Sciatic nerve (tissue), 2 donors: ENCODE results near the gene ILRUN. TPM values are rescaled to one million over a fixed set of nuclear protein-coding genes. Genes with fewer than 3 reads are reported as not detected.
"Not testable (repeated sequence)": the region's sequence is repeated elsewhere in the genome, so short reads cannot be mapped to it uniquely, and the experiment has no call there.

Source experiments
- ATAC-seq: fragments of 200-7000 bp; cut with Tn5 transposase; one replicate; pipeline ENCODE4 v1.9.1; 2020; ENCODE audit warnings: mild to moderate bottlenecking, moderate library complexity
- DNase-seq: peaks from one replicate; pipeline ENCODE4 v3.0.0-alpha.2; 2020; ENCODE audit warnings: low spot score
- intact Hi-C: fragments of 100-400 bp; cut with DNase I; formaldehyde crosslinking; loops from one replicate; pipeline ENCODE4 v1.14.2; 2022
- total RNA-seq: library from RNA; stranded (reverse); fragmentation: NEBNext Ultra II Directional; extraction: Animal tissue kit (Norgen Biotek cat#: 25700); gene quantifications from one replicate; pipeline ENCODE4 v1.2.1, GENCODE V29; 2021
- donor health status: DM: no; HTN: no; CAD: no.
- donor health status: DM: no; HTN: no; CAD: no.

ILRUN gene
- total RNA-seq: 58.6 TPM

DNA sequence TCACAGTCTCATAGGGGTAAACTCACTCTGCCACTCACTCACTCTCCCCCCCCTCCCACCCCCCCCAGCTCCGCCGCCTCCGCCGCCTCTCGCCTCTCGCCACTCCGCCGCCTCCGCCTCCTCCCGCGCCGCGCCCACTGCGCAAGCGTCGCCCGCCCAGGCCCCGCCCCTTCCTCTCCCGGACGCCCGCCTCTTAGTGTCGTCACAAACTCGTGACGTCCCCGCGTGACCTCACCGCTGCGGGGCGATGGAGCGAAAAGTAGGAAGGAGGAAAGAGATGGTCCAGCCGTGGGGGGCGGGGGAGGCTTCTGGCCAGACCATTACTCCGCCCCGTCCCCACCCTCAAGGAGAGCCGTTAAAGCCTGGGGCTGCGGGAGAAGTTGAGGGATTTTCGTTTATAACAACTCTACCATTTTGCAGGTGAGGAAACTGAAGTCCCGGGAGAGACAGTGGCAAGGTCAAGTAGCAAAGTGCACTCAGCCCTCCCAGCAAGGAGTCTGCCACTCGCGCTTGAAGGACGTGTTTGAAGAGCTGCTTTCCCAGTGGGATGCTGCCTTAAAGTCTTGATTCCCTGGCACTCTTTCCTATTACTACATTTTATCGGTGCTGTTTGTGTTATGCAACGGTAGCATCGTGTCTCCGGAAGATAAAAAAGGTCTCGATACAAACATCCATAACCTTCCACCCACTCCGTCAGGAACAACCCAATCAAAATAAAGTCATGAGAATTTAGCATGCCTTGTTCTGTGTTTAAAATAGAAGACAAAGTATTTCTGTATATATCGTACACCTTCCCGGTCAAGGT lies at the start of gene ILRUN:
Gene ILRUN (minus strand): TSS at position 29 of the 805 bp plus-strand sequence. CDS start 164 bp downstream, outside the sequence.
- DNase-seq (peak; percentile 99), ATAC-seq (peak; percentile 98)
- intact Hi-C loops: no loop called here

DNA sequence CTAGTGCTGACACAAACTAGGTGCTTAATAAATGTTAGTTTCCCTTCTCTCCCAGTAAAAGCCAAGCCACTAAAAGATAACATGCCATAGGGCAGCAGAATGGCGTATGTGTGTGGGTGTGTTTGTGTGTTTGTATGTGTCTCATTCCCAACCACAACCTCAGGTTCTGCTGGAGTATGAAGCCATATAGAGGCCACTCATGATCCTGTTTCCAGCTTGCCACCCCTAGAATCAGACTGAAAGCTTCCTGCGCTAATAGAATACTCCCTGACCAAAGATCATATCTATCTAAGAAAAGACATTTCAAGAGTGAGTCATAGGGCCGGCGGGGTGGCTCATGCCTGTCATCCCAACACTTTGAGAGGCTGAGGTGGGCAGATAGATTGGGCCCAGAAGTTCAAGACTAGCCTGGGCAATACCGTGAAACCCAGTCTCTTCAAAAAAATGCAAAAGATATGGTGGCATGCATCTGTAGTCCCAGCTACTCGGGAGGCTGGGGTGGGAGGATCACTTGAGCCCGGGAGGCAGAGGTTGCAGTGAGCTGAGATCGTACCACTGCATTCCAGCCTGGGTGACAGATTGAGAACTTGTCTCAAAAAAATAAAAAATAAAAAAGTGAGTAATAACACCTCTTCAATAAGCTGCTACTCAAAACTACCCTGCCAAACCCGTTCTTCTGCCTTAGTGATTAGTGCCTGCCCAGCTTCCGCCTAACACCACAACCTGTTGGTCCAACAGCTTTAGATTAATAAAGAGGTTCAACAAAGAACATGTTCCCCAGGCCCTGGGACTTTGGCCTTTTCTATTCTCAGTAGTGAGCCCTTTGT lies 48.9 kb upstream of the ILRUN start:
- intact Hi-C loops: no loop called here
- DNase-seq: peak; percentile 31
- no peak for ATAC-seq

DNA sequence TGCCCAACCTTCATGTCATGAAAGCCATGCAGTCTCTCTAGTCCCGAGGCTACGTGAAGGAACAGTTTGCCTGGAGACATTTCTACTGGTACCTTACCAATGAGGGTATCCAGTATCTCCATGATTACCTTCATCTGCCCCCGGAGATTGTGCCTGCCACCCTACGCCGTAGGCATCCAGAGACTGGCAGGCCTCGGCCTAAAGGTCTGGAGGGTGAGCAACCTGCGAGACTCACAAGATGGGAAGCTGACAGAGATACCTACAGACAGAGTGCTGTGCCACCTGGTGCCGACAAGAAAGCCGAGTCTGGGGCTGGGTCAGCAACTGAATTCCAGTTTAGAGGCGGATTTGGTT lies 47.7 kb upstream of the ILRUN start:
- intact Hi-C loops, ATAC-seq: not testable (repeated sequence)
- DNase-seq: peak; percentile 42

DNA sequence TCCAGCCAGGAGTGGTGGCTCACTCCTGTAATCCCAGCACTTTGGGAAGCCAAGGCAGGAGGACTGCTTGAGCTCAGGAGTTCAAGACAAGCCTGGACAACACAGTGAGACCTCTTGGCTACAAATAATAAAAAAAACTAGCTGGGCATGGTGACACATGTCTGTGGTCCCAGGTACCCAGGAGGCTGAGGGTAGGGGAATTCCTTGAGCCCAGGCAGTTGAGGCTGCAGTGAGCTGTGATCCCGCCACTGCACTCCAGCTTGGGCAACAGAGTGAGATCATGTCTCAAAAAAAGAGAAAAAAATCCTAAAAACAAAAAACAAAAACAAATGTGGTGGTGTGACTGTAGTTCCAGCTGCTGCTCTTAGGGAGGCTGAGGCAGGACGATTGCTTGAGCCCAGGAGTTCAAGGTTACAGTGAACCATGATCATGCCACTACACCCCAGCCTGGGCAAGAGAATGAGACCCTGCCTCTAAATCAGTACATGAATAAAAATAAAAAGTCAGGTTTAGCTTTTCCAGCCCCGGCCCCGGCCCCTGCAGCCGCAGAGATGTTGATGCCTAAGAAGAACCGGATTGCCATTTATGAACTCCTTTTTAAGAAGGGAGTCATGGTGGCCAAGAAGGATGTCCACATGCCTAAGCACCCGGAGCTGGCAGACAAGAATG lies 47.2 kb upstream of the ILRUN start:
- ATAC-seq (no peak), DNase-seq (peak; percentile 25)
- intact Hi-C loops: no loop called here

DNA sequence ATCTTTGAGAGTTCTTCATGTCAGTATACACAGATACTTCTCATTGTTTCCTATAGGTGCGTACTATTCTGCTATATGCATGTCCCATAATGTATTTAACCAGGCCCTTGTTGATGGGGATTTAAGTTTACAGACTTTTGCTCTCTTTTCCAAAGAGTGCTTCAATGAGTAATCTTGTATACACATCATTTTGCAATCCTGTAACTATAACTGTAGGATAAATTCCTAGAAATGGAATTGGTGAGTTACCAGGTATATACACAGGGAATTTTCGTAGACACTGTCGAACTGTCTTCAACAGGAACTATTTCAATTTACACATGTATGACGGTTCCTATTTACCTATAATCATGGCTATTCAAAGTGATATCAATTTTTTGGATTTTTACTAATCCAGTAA lies 45.5 kb upstream of the ILRUN start:
- no peak for ATAC-seq
- intact Hi-C loops: no loop called here
- DNase-seq: no peak

DNA sequence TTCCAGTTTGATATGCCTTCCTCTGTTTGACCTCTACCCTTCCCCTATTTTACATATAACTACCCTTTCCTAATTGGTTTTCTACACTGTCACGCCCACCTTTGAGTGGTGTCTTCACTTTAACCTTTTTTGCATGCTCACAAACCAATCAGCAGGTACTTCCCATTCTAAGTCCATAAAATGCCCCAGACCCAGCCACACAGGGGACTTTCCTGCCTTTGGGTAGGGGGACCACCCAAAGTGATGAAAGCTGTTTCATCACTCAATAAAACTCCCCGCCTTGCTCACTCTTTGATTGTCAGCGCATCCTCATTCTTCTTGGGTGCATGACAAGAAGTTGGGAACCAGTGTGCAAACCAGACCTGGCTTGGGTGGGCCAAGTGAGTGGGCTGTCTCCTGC lies 40.3 kb upstream of the ILRUN start:
- intact Hi-C loops: no loop called here
- ATAC-seq (no peak), DNase-seq (no peak)

DNA sequence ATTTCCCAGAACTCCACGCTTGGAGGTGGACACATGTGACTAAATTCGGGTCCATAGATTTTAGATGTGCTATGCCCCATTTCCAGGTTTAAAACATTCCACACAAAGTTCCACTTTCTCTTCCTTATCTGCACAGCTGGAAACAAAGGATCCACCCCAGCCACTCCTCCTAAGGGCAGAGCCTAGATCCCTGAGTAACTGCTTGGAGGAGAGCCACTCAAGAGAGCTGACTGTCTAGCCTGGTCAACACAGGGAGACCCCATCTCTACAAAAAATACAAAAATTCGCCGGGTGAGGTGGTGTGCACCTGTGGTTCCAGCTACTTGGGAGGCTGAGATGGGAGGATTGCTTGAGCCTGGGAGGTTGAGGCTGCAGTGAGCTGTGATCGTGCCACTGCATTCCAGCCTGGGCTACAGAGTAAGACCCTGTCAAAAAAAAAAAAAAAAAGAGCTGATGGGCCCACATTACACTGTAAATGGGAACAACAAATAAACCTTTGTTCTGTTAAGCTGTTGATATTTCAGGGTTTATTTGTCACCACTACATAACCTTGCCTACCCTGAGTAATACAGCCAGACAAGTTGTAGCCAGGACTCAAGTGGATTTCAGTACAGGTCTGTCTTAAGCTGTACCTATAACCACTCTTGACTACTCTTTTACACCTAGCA lies 35.0 kb upstream of the ILRUN start:
- ATAC-seq (no peak), DNase-seq (no peak)
- intact Hi-C loops: no loop called here

DNA sequence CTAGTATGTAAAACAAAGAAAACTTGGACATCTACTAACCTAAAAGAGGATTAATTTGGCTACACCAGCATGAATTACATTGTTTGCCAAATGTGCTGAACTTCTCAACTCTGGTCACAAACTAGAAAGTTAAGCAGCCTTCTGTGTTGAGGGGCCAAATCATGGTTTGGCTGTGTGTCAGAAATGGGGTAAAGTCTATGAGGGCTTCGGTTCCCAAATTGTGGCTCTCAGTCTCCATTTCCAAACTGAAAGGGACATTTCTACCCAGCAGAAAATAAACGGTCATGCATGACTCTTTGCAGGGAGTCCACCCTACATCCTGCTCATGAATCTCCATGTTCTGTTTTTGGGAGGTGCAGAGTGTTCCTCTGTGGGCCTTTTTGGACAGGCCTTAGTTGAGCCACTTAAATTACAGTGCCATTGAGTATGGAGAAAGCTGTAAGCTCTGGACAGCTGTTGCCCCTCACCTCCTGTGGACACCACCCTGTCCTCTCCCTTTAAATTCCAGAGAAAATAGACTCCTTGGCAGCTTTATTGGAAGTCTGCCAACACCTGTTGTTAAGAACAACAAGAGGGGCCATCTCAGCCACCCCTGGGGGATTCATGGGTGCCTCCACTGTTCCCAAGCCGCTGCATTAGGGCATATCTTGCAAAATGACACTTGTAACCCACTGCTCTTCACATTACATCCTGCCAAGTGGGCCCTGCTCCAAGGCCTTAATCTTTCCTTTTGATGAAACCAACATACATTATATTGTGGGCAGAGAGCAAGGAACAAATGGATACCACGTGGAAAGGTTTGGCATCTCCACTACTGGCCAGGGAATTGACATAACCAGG lies 33.3 kb upstream of the ILRUN start:
- intact Hi-C loops: no loop called here
- ATAC-seq (no peak), DNase-seq (no peak)

DNA sequence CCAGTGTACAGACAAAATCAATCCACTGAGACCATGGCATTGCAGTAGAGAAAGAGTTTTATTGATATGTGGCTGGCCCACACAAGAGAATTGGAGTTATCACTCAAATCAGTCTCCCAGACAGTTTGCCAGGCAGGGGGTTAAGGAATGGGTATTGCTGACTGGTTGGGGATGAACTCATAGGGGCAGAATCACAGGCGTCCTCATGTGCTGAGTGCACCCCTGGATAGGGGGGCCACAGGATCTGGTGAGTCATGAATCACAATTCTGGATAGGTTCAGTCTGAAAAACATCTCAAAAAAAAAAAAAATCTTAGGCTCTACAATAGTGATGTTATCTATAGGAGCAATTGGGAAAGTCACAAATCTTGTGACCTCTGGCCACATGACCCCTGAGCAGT lies 29.5 kb upstream of the ILRUN start:
- ATAC-seq (no peak), DNase-seq (no peak)
- intact Hi-C loops: no loop called here

DNA sequence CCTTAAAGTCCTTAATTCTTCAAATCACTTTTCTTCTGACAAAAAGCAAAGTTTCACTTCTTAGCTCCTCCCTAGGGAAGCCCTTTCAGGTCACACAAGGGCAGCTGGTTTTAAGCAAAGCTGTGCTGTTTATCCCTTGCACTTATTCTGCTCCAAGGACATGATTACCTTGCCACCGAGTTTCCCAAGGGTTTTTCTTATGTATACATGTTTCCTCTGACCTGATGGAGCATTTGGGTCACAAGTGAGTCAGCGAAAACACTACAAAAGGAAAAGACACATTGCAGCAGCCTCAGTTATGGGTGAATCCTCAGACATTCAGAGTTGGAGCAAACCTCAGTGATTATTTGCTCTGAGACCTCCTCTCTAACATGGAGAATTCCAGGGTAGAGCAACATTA lies 26.6 kb upstream of the ILRUN start:
- intact Hi-C loops: no loop called here
- ATAC-seq (no peak), DNase-seq (no peak)

DNA sequence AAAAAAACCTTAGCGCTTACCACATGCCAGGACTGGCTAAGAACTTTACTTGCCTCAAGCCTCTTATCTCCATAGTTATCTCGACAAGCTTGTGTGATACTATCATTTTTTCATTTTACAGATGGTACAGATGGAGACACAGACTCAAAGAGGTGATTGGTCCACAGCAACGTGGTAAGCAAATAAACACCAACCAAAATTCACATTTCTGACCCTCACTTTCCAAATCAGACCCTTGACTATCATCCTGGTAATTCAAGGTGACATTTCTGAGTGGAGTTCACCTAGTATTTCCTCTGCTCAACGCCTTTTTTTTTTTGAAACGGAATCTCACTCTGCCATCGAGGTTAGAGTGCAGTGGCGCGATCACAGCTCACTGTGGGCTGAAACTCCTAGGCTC lies 25.9 kb upstream of the ILRUN start:
- intact Hi-C loops: no loop called here
- ATAC-seq (no peak), DNase-seq (no peak)

DNA sequence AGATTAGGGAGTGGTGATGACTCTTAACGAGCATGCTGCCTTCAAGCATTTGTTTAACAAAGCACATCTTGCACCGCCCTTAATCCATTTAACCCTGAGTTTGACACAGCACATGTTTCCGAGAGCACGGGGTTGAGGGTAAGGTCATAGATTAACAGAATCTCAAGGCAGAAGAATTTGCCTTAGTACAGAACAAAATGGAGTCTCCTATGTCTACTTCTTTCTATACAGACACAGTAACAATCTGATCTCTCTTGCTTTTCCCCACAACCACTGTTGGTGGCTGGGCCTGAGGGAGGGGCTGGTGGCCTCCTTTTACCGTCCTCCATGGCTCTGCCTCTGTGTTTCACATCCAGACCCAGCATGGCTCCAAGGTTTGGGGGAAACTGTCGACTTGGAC lies 23.6 kb upstream of the ILRUN start:
- ATAC-seq, intact Hi-C loops, DNase-seq: not testable (repeated sequence)

DNA sequence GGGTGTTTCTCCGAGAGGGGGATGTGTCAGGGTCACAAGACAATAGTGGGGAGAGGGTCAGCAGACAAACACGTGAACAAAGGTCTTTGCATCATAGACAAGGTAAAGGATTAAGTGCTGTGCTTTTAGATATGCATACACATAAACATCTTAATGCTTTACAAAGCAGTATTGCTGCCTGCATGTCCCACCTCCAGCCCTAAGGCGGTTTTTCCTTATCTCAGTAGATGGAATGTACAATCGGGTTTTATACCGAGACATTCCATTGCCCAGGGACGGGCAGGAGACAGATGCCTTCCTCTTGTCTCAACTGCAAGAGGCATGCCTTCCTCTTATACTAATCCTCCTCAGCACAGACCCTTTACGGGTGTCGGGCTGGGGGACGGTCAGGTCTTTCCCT lies 23.1 kb upstream of the ILRUN start:
- DNase-seq, ATAC-seq, intact Hi-C loops: not testable (repeated sequence)

DNA sequence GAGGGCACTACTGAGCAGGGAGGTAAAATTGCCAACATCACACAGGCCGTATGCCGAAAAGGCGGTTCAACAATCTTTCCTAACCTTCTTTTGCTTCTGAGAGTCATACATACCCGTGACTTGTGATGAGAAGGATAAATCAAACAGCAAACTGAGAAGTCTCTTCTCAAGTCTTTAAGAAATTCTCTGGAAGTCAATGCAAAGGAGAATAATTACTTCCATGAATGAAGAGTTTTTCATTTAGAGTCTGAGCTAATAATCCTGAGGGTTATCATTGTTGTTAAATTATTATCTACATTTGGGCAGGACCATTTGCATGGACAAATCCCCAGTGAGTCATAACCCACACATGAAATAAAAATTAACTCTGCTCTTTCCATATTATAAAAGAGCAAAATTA lies 22.4 kb upstream of the ILRUN start:
- intact Hi-C loops: no loop called here
- DNase-seq (no peak), ATAC-seq (no peak)

DNA sequence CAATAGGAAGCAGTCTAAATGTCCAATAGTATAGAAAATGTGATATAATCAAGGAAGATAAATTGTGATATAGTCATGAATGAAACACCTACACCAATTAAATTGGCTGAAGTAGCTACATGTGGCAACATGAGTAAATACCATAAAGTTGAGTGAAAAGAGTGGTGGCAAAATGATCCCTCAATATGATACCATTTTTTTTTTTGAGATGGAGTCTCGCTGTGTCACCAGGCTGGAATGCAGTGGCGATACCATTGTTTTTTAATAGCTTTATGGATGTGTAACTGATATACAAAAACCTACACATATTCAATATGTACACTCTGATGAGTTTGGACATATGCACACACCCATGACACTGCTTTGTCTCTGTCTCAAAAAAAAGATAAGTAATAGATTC lies 20.9 kb upstream of the ILRUN start:
- no peak for ATAC-seq
- intact Hi-C loops: no loop called here
- DNase-seq: no peak

DNA sequence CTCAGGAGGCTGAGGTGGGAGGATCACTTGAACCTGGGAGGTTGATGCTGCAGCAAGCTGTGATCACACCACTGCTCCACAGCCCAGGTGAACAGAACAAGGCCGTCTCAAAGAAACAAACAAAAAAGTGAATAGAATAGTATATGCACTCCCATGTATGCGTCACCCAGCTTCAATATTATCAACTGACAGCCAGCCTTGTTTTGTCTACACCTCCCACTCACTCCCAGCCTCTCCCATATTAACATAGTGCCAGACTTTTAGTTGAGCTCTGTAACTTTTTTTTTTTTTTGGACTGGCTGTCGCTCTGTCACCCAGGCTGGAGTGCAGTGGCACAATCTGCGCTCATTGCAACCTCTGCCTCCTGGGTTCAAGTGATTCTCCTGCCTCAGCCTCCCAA lies 18.1 kb upstream of the ILRUN start:
- ATAC-seq (no peak), DNase-seq (no peak)
- intact Hi-C loops: no loop called here

DNA sequence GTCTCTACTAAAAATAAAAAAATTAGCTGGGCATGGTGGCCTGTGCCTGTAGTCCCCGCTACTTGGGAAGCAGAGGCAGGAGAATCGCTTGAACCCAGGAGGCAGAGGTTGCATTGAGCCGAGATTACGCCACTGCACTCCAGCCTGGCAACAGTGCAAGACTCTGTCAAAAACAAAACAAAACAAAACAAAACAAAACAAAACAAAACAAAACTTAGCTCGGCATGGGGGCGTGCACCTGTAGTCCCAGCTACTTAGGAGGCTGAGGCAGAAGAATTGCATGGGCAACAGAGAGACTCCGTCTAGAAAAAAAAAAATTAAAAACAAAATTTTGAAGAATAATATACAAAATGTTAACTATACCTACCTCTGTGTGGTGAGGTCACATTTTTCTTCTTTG lies 16.3 kb upstream of the ILRUN start:
- DNase-seq, ATAC-seq, intact Hi-C loops: not testable (repeated sequence)

DNA sequence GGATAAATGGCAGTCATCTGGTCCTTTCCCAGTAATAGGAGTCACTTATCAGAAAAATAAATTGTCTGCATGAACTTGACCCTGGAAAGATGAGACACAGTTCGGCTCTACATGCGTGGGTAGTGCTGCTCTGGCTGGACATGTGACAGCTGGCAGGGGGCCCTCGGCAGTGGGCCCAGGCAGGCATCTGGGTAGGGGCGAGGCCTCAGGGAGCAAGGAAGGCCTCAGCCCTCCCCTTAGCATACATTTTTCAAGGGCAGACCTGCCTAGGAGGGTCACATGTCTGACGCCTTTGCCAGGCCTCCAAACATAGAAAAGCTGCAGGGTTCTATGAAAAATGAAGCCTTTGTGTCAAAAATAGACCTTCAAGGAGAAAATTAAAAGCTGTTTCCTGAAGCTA lies 12.8 kb upstream of the ILRUN start:
- intact Hi-C loops: no loop called here
- ATAC-seq: peak; percentile 89
- peak; percentile 68 for DNase-seq
